Activated naive CD4-positive, alpha-beta T cell treated with anti-CD3 and anti-CD28 coated beads, Interleukin-2, amount 50 U/mL, for 72 hours (primary cell): Measurements from ENCODE around the gene BCR. TPM values are rescaled to one million over a fixed set of nuclear protein-coding genes. Genes with fewer than 3 reads are reported as not detected.
"Not testable (repeated sequence)": the region's sequence is repeated elsewhere in the genome, so short reads cannot be mapped to it uniquely, and the experiment has no call there.

Source experiments
- ATAC-seq, 2 donors: fragments of 150-1000 bp; cut with Tn5 transposase; 2 replicates each; pipeline ENCODE4 v1.10.0; 2021; ENCODE audit warnings: mild to moderate bottlenecking in 2 of 2, moderate library complexity in 2 of 2
- DNase-seq, 2 donors: peaks; one replicate each; pipeline ENCODE4 v3.0.0; 2021 to 2022; ENCODE audit warnings: low spot score in 2 of 2
- H3K27ac Mint-ChIP-seq, 2 donors: one replicate each; pipeline ENCODE4 v1.8.0; 2022; ENCODE audit warnings: mild to moderate bottlenecking in 2 of 2, mixed read lengths in 2 of 2
- H3K36me3 Mint-ChIP-seq, 2 donors: one replicate each; pipeline ENCODE4 v1.8.0; 2022; ENCODE audit warnings: mixed read lengths in 2 of 2
- H3K9me3 Mint-ChIP-seq, 2 donors: one replicate each; pipeline ENCODE4 v1.8.0; 2022; ENCODE audit warnings: mixed read lengths in 2 of 2
- total RNA-seq, 2 donors: library from RNA; stranded (reverse); gene quantifications; one replicate each; pipeline ENCODE4 v1.2.3, GENCODE V29; 2022

The BCR gene
- total RNA-seq, 2 donors from 2014 or later: 44.9 to 63.7 TPM

GRCh38 chr22:23323960-23324688 is 143.8 kb downstream of the BCR start:
- DNase-seq: not testable (repeated sequence)
- peak; percentile 85 to 97 for ATAC-seq

GRCh38 chr22:23325183-23325582 is 144.9 kb downstream of the BCR start:
- no peaks in the 10 kb centered on the region for H3K9me3 Mint-ChIP-seq
- H3K36me3 Mint-ChIP-seq: no peaks in the 10 kb centered on the region
- no peak overlapping the region for H3K27ac Mint-ChIP-seq
- DNase-seq (no peak), ATAC-seq (no peak)

More at GRCh38 chr22:23323960-23324688, 143.8 kb downstream of the BCR start:
- not testable (repeated sequence) for H3K36me3 Mint-ChIP-seq, H3K9me3 Mint-ChIP-seq
- H3K27ac Mint-ChIP-seq: peak overlapping the region in 1 of 2 donors; percentile 50

- ATAC-seq: peak in 1 of 2 donors; percentile 63
- H3K9me3 Mint-ChIP-seq, H3K36me3 Mint-ChIP-seq, DNase-seq: not testable (repeated sequence)
- H3K27ac Mint-ChIP-seq: peak overlapping the region in 1 of 2 donors; percentile 35
Measured at GRCh38 chr22:23333822-23334221, 153.5 kb downstream of the BCR start.

- not testable (repeated sequence) for H3K36me3 Mint-ChIP-seq, DNase-seq, ATAC-seq, H3K27ac Mint-ChIP-seq, H3K9me3 Mint-ChIP-seq
Measured at GRCh38 chr22:23337672-23338071, 157.4 kb downstream of the BCR start.

- not testable (repeated sequence) for H3K27ac Mint-ChIP-seq, H3K9me3 Mint-ChIP-seq, DNase-seq, H3K36me3 Mint-ChIP-seq, ATAC-seq
Measured at GRCh38 chr22:23341942-23342695, 161.8 kb downstream of the BCR start.

DNA sequence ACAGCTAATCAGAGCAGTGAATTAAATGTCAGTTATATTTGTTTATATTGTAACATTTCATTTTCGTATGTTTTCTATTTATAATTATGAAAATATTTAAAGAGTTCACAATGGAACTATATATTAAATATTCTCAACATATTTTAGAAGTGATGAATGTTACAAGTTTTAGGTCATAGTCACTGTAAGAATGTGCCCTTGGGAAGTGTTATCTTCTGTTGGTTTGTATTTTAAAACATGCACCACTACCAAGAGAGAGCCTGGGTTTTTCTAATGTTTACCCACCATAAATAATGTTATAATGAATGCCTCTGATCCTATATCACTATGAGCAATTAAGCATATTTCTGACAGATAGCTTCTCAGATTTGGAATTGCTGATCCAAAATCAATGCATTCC is 171.0 kb downstream of the BCR start:
- ATAC-seq (no peak), DNase-seq (no peak)
- H3K9me3 Mint-ChIP-seq: no peaks in the 10 kb centered on the region
- no peaks in the 10 kb centered on the region for H3K36me3 Mint-ChIP-seq
- no peak overlapping the region for H3K27ac Mint-ChIP-seq

DNA sequence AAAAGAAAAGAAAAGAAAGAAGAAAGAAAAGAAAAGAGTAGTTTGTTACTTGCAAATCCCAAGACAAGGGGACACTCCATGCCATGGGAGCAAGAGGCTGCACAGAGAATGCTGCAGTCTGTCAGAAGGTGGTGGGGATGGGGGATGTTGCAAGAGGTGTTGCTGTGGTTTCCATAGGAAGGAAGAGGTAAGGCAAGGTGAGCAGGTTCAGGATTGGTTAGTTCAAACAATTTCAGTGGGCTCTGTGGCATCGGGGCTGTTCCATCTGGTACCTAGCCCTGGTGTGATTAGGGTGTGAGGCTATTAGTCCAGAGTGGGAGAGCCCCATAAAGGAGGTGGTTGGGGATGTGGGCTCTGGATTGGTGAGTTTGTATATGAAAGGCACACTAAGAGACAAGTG is 172.7 kb downstream of the BCR start:
- H3K27ac Mint-ChIP-seq: no peak overlapping the region
- no peaks in the 10 kb centered on the region for H3K36me3 Mint-ChIP-seq
- ATAC-seq (no peak), DNase-seq (no peak)
- no peaks in the 10 kb centered on the region for H3K9me3 Mint-ChIP-seq

DNA sequence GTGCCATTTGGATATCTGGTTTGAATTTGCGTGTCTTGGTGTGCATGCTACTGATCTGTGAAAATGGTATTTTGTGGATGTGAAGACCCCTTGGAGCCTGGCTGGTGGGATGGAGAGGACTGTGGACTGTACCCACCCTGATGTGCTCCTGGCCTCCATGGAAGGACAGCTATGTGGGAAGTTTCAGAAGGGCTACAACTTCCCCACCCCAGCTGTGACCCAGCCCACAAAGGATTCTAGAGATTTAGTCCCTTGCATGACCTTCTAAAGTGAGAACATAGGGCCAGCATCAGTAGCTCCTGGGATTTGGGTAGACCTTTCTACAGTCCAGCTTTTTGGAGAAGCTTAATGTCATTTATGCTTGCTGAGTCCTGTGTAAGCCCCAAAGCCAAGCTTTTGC is 173.4 kb downstream of the BCR start:
- Mint-ChIP-seq H3K27ac (no peak overlapping the region), H3K36me3 (no peaks in the 10 kb centered on the region), H3K9me3 (no peaks in the 10 kb centered on the region)
- DNase-seq: no peak
- ATAC-seq: no peak

DNA sequence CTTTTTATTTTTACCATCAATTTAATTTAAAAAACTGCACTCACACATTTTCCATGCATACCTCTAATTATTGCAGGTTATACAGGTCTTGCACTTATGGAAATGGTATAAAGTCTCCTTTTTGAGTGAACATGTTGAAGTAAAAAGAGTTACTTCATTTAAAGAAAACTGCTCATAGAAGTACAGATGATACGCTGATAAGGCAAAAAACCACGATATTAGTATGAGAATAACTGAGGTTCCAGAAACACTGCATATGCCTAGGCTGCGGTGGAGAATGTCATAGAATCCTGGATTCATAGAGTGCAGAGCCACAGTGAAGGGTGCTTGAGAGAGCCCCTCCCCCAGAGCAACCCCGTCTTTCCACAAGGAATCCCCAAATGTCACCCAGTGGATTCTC is 175.8 kb downstream of the BCR start:
- Mint-ChIP-seq H3K27ac (no peak overlapping the region), H3K36me3 (no peaks in the 10 kb centered on the region)
- no peak for DNase-seq

GRCh38 chr22:23357053-23357452 is 176.7 kb downstream of the BCR start:
- H3K9me3 Mint-ChIP-seq: no peaks in the 10 kb centered on the region
- no peak for DNase-seq
- ATAC-seq: no peak
- H3K27ac Mint-ChIP-seq: no peak overlapping the region
- H3K36me3 Mint-ChIP-seq: no peaks in the 10 kb centered on the region

More for the DNA sequence above, 175.8 kb downstream of the BCR start:
- no peak for ATAC-seq
- H3K9me3 Mint-ChIP-seq: no peaks in the 10 kb centered on the region

DNA sequence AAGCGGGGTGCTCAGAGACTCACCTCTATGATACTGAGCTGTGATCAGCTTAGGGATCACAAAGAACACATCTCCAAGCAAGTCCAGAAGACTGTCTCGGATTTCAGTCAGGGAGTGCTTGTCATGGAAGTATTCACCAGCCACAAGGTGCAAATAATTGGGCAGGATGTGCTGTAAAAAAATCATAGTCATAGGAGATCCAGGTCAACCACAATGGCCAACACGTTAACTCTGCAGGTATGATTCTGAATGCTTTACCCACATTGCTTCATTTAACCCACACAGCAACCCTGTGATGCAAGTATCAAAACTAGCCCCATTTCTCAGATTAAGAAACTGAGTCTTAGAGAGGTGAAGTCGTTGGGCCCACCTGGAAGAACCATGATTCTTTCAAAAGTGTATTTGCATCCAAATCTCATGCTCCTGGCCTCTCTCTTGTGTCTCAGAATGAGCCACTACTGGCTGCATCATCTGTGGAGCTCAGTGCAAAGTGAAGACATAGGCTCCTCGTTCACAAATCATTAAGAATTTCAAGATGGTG is 179.3 kb downstream of the BCR start:
- H3K36me3 Mint-ChIP-seq: no peaks in the 10 kb centered on the region
- DNase-seq (no peak), ATAC-seq (peak in 1 of 2 donors; percentile 41)
- no peak overlapping the region for H3K27ac Mint-ChIP-seq
- no peaks in the 10 kb centered on the region for H3K9me3 Mint-ChIP-seq

- no peaks in the 10 kb centered on the region for H3K9me3 Mint-ChIP-seq
- no peak for DNase-seq
- H3K27ac Mint-ChIP-seq: no peak overlapping the region
- no peak for ATAC-seq
- H3K36me3 Mint-ChIP-seq: no peaks in the 10 kb centered on the region
Measured at GRCh38 chr22:23361676-23362075, 181.4 kb downstream of the BCR start.

- ATAC-seq (no peak), DNase-seq (no peak)
- Mint-ChIP-seq H3K27ac (no peak overlapping the region), H3K9me3 (no peaks in the 10 kb centered on the region), H3K36me3 (no peaks in the 10 kb centered on the region)
Measured at GRCh38 chr22:23363683-23364082, 183.4 kb downstream of the BCR start.

- no peak overlapping the region for H3K27ac Mint-ChIP-seq
- DNase-seq (no peak), ATAC-seq (no peak)
- no peaks in the 10 kb centered on the region for H3K9me3 Mint-ChIP-seq
- no peaks in the 10 kb centered on the region for H3K36me3 Mint-ChIP-seq
Measured at GRCh38 chr22:23364389-23364788, 184.1 kb downstream of the BCR start.

DNA sequence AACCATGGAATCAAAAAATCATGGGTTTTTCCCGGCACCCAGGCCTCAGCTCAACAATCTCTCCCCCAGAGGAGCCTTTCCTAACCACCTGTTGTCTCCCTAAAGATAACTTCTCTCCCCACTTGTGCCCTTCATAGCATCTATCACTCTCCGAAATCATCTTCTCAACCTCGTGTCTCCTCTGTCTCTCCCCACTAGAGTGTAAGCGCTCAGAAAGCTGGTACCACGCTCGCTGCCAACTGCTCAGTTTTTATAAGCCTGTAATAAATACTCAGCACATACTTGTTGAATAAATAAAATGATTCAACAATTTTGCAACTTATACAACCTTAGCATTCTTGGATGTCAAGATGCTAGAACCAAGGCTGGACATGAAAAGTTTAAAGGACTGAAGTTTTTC is 185.2 kb downstream of the BCR start:
- no peak overlapping the region for H3K27ac Mint-ChIP-seq
- no peak for ATAC-seq
- DNase-seq: no peak
- no peaks in the 10 kb centered on the region for H3K9me3 Mint-ChIP-seq
- H3K36me3 Mint-ChIP-seq: no peaks in the 10 kb centered on the region

- Mint-ChIP-seq H3K27ac (no peak overlapping the region), H3K9me3 (no peaks in the 10 kb centered on the region), H3K36me3 (no peaks in the 10 kb centered on the region)
- no peak for DNase-seq
- no peak for ATAC-seq
Measured at GRCh38 chr22:23365961-23366360, 185.7 kb downstream of the BCR start.

- not testable (repeated sequence) for ATAC-seq, DNase-seq, H3K36me3 Mint-ChIP-seq, H3K27ac Mint-ChIP-seq, H3K9me3 Mint-ChIP-seq
Measured at GRCh38 chr22:23367196-23367595, 186.9 kb downstream of the BCR start.
